Body of pancreas (tissue), 4 donors: Measurements from ENCODE around the gene ABCC4.

Experiments used
- POLR2A ChIP-seq, 3 donors: fragments of 450-650 bp; IDR thresholded peaks; one replicate each; pipeline ENCODE4 v1.6.1; 2016; ENCODE audit warnings: antibody characterized with exemption in 3 of 3, mild to moderate bottlenecking in 2 of 3
- TF ChIP-seq, protein P1 (sequence below), 7 experiments: fragments of 450-650 bp in 4 of 7; fragments of 200-600 bp in 3 of 7; sonication (generic) in 3 of 7; IDR thresholded peaks; one replicate each; pipeline ENCODE4 v1.5.1; 2016 to 2019; ENCODE audit warnings: antibody characterized with exemption in 7 of 7

DNA sequence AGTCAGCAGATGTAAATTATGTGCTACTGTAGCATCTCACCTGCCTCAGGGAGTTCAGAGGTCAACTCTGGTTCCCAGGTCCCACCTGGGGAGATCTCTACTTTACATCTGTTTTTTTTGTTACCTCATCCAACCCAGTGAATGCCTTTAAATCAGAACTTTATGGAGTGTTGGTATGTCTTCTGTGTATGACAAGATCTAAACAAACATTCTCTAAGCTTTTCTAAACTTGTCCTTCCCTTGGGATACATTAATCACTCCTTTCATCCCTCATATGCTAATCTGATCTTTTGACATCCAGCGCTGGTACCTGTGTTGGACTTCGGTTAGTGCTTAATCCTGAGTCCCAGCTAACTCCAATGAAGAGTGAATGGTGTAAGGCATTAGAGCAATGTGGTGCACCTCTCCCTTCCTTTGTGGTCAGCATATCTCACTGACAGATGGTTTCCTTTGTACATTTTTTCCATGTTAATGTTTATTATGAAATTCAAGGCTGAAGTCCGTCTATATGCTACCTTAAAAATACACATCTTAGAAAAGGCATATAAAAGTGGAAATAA, 213.4 kb downstream of the ABCC4 start:
- TF ChIP-seq, protein P1, sequence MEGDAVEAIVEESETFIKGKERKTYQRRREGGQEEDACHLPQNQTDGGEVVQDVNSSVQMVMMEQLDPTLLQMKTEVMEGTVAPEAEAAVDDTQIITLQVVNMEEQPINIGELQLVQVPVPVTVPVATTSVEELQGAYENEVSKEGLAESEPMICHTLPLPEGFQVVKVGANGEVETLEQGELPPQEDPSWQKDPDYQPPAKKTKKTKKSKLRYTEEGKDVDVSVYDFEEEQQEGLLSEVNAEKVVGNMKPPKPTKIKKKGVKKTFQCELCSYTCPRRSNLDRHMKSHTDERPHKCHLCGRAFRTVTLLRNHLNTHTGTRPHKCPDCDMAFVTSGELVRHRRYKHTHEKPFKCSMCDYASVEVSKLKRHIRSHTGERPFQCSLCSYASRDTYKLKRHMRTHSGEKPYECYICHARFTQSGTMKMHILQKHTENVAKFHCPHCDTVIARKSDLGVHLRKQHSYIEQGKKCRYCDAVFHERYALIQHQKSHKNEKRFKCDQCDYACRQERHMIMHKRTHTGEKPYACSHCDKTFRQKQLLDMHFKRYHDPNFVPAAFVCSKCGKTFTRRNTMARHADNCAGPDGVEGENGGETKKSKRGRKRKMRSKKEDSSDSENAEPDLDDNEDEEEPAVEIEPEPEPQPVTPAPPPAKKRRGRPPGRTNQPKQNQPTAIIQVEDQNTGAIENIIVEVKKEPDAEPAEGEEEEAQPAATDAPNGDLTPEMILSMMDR (IDR thresholded peaks at IDR 0.05): no peak
- TF ChIP-seq POLR2A (IDR thresholded peaks at IDR 0.05): no peak
